Left cardiac atrium (tissue), 4 donors: Measurements from ENCODE around the gene TBC1D1. TPM values are rescaled to one million over a fixed set of nuclear protein-coding genes. Genes with fewer than 3 reads are reported as not detected.

Experiments used
- ATAC-seq, 2 donors: fragments of 200-7000 bp; cut with Tn5 transposase; one replicate each; pipeline ENCODE4 v1.9.1; 2020; ENCODE audit warnings: mild to moderate bottlenecking in 2 of 2, moderate library complexity in 2 of 2
- DNase-seq: peaks from one replicate; pipeline ENCODE4 v3.0.0-alpha.2; 2020
- intact Hi-C, 2 donors: fragments of 100-400 bp; cut with DNase I; formaldehyde crosslinking; loops; one replicate each; pipeline versions ENCODE4 v1.14.1 to v1.15.1; 2022 to 2023
- total RNA-seq, 2 donors: library from RNA; stranded (reverse); fragmentation: NEBNext Ultra II Directional; extraction: Animal tissue kit (Norgen Biotek cat#: 25700); gene quantifications; one replicate each; pipeline ENCODE4 v1.2.1, GENCODE V29; 2021
- donor health status: DM: no; HTN: yes; CAD: no.
- donor health status: DM: no; HTN: yes; CAD: no; lungs with severe emphysema.
- donor health status: DM: yes; HTN: yes; CAD: no.
- donor health status: Dilated cardiomyopathy.

The TBC1D1 gene
- total RNA-seq, 2 donors from 2014 or later: 116 to 130 TPM

DNA sequence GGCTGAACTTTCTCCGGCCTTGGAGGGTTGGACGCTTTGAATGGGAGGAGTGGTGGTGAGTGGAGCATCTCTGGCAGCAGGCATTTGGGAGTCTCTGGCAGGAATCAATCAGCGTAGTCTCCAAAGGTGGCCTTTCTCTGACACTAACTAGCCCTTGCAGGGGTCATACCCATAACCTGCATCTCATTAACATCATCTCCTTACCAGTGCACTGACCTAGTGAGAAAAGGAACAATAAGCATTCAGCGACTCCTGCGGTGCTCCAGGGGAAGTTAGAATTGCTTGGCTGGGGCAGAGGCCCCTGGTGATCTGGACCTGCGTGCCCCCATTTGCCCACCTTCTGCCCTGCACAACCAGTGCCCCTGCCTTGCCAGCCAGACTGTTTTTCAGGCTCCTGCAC lies 231.2 kb downstream of the TBC1D1 start:
- intact Hi-C loops: no loop called here
- ATAC-seq: no peak
- DNase-seq: no peak

DNA sequence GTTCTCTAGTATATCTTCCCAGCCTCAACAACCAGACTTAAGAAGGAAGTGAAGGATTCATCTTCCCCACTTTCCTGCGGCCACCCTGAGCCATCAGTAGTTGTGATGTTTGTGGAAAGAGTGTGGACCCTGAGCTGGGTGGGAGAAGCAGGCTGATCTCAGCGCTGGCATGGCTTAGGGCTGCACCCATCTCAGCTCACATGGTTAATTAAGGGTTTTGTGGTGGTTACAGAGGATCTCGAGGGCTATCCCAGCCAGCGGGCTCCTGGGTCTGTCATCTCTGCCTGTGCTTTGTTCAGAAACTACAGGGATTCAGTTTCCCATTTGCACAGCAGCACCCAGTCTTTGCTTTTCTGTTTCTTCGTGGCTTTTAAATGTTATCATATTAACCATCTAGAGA lies 232.7 kb downstream of the TBC1D1 start:
- intact Hi-C loops: no loop called here
- DNase-seq (no peak), ATAC-seq (no peak)

DNA sequence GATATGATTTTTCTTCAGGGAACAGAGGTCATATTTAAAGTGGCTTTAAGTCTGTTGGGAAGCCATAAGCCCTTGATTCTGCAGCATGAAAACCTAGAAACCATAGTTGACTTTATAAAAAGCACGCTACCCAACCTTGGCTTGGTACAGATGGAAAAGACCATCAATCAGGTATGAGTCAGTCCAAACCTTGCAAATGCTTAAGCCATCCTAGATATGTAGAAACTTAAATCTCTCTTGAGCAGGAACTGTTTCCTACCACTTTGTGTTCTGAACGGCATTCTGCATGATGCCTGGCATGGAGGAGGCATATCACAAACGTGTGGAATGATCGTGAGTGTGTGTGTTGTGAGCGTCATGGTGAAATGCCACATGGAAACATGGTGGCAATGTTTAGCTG lies 234.1 kb downstream of the TBC1D1 start:
- ATAC-seq (peak in 1 of 2 donors; percentile 46), DNase-seq (no peak)
- intact Hi-C loops: no loop called here

DNA sequence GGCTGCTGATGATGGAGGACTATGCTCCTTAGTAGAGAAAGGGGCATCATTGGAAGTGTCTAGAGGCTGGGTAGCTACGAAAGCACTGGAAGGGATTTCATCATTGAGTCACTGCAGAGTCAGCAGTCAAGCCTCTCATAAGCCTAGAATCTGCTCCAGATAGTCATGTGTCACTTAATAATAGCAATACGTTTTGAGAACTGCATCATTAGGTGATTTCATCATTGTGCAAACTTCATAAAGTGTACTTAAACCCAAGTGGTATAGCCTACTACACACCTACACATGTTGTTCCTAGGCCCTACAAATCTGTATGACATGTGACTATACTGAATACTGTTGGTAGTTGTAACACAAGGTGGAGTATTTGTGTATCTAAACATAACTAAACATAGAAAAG lies 234.9 kb downstream of the TBC1D1 start:
- ATAC-seq: no peak
- no peak for DNase-seq
- intact Hi-C loops: no loop called here

DNA sequence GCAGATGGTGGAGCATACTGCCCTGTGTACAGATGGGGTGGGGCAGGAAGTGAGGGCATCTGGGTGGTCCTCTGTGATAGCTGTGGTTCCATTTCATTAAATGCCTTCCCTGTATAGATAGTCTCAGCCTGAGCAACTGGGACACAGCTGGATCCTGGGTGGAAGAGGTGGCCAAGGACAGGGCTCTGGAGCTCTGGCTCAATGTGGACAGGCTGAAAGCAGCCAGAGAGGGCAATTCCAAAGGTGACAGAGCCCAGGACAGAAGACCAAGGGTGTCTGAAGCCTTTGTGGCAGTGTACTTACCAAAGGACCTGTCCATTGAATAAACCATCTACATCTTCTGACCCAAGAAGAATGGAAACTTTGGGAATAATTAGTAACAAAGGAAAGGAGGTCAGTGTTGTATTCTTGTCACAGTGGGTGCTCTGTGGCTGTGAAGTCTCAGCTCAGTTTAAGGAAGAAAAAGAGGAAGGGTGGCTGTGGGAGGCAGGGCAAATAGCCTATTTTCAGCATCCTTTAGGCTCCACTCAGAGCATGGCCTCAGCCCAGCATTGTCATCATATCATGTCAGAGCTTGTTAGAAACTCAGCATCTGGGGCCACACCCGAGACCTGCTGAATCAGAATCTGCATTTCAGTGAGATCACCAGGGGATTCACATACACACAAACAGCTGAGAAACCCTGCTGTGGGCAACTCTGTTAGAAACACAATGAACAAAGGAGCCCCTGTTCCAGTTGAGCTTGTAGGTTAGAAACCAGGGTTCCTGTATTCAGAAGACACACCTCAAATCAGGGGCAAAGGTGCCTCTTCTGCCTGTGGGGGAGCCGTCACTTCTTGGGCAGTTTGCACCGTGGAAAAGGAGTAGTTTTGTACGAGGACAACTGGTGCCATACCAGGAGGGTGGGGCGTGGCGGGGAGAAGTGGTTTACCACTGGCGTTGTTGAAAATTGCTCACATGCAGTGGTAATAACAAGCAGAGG lies 237.9 kb downstream of the TBC1D1 start:
- DNase-seq (peak; percentile 39), ATAC-seq (peak in 1 of 2 donors; percentile 41)
- intact Hi-C loops: no loop called here

DNA sequence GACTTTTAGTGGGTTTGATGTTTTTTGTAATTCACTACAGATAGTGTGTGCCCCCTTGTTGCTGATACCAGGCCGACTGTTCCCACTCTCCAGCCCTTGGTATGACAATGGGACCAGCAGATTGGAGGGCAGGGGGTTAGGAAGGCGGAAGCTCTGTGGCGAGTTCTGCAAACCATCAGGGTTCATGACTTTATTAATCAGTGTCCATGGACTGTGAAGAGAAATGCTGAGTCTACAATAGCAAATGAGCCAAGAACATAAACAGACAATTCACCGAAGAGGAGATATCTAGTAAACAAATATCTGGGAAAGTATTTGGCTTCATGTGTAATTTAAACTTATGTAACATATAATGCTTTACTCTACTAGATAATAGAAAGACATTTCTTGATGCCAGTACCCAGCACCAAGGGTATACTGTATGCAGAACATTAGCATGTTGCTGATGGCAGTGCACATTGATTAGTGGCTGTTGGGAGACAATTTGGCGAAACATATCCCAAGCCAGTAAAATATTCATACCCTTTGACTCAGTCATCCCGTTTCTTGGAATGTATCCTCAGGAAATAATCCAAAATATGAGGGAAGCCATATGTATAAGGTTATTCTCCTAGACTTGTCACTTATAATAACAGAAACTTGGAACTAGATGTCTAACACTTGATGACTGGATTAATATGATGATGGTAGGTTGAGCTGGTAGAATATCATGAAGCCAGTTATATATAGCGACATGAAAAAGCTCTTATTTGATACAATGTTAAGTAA lies 238.8 kb downstream of the TBC1D1 start:
- intact Hi-C loops: no loop called here
- no peak for DNase-seq
- no peak for ATAC-seq

DNA sequence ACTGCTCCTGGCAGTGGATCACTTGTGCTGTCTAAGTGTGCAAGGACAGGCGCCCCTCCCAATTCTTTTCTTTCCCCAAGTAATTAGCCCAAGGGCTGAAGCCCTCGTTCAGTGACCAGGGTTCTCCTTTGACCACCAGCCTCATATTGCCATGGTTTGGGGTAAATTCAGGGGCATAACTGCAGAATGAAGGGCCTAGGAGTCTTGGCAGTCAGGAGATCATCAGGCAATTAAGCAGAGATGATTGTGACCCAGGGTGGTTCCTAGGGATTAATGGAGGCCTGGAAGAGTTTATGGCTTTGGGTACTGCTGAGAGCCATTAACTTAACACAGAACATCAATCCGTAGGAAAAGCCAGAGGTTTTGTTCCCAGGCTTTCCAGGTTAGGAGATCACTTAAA lies 240.0 kb downstream of the TBC1D1 start:
- intact Hi-C loops: no loop called here

DNA sequence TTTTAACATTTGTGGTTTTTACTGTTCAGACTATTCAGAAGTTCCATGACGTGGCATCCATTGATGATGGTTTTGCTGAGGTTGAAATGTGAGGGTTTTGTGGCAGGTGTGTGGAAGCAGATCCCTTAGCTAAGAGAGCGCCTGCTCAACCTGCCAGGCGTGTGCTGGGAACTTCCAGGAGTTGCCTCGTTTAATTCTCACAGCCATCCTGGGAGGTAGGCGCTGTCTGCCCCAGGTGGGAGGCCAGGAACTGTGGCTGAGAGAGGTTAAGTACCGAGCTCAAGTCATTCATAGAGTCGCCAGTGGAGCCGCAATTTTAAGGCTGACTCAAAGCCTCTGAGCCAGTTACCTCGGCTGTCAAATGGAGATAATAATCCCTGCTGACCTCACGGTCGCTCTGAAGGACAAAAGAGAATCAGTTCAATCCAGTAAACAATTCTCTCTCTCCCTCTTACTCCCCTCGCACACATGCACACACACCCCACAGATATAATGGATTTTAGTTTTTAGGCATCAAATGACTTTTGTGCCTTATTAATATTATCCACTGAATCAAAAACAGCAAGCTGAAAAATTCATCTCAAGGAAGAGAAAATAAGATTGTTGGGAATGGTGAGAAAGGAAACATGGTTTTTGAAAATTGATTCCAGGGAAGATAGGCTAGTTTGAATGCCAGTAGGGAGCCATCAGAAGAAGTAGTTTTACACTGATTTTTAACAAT lies 240.6 kb downstream of the TBC1D1 start:
- ATAC-seq: peak in 1 of 2 donors; percentile 30
- no peak for DNase-seq
- intact Hi-C loops: no loop called here

More for the DNA sequence above, 240.0 kb downstream of the TBC1D1 start:
- DNase-seq: no peak
- ATAC-seq: no peak

DNA sequence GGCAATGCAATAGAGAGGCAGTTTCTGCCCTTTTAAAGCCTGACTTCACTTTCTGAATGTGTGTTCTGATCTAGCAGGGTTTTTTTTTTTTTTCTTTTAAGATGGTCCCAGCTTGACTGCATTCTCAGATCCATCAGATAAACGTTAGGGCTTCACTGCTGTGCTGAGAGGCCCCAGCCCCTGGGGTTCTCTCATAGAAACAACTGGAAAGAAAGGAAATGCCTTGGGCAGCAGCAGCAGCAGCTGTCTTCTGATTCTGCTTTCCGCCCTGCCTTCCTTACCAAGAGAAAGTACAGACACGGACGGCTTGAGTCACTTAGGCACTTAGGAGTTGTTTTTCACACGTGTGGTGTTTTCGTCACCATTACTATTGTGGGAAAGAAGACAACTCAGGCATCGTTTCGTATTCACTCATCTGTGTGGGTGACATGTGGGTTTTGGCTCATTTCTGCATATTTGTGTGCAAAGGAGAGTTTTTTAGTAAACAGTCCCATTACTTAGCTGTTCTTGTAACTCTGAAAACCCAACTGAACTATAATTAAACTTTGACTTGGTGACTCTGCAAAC lies 241.3 kb downstream of the TBC1D1 start:
- intact Hi-C loops: no loop called here
- ATAC-seq (peak; percentile 71 to 82), DNase-seq (no peak)

DNA sequence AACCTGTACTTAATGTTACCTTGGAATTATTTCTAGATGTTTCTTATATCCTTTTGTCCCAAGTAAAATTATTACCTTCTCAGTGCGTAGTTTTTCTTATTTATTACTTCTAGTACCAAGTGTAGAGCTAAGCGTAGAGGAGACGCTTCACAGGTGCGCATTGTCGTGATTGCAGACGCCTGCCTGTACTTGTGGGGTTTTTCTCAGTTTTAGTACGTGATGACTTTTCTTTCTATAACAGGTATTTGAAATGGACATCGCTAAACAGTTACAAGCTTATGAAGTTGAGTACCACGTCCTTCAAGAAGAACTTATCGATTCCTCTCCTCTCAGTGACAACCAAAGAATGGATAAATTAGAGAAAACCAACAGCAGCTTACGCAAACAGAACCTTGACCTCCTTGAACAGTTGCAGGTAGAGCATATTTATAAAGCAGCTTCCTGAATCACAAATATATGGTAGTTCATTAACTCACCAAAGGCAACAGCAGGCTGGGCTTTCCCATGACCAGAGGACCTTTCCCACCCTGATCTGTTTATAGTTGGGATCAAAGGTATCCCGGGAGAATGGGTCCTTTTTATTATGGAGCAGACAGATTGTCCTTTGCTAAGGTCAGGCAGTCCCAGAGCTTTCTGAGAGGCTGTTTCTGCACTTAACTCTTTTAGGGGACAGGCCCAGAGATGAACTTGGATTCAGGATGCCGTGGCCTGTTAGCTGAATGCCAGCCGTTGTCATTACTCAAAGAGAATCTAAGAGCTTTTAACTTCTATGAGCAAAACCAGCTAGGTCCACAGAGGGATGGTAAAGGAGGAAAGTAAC lies 242.2 kb downstream of the TBC1D1 start:
- ATAC-seq (no peak), DNase-seq (no peak)
- intact Hi-C loops: no loop called here

DNA sequence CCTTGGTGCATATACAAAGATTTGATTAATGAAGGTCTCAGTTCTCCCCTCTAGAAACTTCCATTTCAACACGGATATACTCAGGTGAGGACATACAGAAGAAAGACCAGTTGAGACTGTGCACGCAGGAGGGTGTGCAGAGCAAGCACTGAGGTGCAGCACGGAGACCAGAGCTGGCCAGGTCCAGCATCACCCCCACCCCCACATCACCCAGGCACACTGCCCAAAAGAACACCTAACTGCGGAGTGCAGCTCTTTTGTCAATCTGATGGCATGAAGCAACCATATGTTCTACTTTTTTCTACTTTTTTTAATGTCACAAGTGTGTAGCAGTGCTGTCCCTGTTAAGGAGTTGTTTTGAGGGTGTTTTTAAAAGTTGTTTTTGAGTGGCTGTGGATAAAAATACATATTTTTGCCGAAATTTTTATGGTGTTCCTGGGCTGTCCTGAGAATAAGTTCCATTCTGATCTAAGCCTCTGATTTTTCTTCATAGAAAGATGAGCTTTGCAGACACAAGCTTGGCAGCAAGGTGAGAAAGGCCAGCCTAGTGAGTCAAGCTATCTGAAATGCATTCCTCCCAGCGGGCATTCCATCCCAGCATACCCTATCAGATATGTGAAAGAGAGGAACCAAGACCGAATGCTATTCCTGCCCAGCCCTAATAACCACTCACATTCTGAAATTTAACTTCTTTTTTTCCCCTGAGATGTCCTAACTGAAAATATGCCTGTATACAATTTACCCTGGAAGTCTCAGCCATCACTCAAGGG lies 243.0 kb downstream of the TBC1D1 start:
- intact Hi-C loops: no loop called here
- peak; percentile 39 to 67 for ATAC-seq
- no peak for DNase-seq

DNA sequence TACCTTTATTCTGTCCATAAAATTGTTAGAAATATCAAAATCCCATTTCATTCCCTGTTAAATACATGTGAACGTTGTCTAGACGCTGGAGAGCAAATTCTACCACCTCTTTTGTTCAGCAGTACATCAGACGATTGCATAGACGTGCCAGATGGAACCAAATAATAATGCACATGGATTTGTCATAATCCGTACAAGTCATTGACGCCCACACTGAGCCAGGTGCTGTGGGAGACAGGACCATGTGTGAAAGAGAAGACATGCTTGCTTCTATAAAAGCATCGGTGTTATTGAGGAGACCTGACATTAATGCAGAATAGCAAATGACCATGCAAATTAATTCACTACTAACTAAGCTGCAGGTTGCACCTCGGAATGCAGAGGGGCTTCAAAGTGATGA lies 244.3 kb downstream of the TBC1D1 start:
- no peak for DNase-seq
- intact Hi-C loops: no loop called here
- no peak for ATAC-seq

DNA sequence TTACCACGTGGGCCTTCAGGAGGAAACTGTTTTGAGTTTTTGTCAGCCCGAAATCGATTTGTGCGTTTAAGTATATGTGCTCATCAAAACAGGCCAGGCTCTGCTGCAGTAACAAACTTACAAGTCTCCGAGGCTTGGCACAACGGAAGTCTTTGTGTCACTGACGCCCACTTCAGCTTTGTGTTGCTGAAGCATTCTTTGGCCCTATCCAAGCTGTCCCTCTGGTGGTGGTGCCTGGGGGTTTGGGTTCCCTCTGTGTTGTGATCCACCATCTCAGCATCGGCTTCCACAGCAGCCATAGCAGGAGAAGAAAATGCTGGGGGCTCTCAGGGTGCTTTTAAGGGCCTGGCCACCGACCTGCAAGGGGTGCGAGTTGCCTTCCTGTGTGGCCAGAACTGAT lies 245.7 kb downstream of the TBC1D1 start:
- ATAC-seq (no peak), DNase-seq (no peak)
- intact Hi-C loops: no loop called here

DNA sequence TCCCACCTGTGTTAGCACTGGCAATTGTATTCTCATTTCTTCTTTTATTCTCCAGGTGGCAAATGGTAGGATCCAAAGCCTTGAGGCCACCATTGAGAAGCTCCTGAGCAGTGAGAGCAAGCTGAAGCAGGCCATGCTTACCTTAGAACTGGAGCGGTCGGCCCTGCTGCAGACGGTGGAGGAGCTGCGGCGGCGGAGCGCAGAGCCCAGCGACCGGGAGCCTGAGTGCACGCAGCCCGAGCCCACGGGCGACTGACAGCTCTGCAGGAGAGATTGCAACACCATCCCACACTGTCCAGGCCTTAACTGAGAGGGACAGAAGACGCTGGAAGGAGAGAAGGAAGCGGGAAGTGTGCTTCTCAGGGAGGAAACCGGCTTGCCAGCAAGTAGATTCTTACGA lies 246.2 kb downstream of the TBC1D1 start:
- ATAC-seq: no peak
- no peak for DNase-seq
- intact Hi-C loops: no loop called here

DNA sequence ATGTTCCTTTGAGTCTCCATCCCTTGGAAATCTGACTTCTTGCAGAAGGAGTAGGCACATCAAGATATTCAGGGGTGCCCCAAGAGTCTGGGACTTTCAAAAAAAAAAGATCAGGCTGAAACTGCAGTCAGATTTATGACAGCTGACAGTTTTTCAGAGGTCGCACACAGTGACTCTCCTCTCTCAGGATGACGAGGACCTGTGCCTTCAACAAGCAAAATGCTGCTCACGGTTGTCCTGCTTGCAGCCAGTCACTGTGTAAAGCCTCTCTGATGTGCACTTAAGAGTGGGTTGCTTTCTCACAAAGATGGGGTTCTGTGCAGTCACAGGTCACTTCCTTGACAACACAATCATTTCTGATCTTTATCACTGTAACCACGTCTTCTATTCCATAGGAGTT lies 247.5 kb downstream of the TBC1D1 start:
- DNase-seq (no peak), ATAC-seq (no peak)
- intact Hi-C loops: no loop called here

DNA sequence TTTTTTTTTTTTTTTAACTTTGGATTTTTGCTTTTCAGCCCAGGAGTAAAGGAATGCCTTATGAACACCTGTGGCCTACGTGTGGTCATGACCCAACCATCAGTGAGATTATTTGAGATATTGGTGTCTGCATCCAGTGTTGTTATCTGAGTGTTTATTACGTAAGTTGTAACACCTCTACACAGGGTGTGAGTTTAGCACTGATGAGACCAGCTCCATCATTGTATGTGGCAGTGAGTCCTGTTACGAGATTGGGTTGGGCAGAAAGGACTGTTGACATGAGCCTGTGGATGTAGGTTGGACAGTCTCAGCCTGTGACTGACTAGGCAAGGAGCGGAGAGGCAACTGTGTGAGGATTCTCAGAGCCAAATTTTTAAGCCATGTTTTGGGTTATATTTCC lies 248.3 kb downstream of the TBC1D1 start:
- intact Hi-C loops: no loop called here
- no peak for ATAC-seq
- DNase-seq: no peak

DNA sequence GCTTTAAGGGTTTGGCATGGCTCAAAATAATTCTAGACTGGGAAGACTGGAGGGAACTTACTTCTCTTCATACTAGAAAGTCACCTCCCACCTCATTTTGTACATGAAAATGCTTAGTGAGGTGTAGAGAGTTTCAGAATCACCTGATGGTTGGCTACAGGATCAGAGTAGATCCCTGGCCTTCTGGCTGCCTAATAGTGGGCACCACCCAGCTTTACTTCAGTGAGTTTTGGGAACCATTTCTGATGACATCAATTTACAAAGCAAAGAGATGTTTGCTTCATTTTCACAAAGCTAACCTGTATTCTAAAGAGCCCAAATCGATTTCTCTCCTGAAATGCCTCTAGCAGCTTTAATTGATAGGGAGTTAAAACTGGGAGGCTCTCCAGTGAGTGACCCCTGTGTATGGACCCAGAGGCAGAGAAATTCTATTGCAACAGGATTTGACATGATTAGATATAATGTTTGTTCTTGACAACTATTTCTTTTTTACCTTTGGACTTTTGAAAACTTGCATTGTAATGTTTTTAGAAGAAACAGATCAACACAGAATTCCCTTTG lies 249.8 kb downstream of the TBC1D1 start:
- intact Hi-C loops: no loop called here

More for the DNA sequence above, 249.8 kb downstream of the TBC1D1 start:
- DNase-seq (no peak), ATAC-seq (no peak)
